Stimulated activated CD8-positive, alpha-beta memory T cell treated with anti-CD3 and anti-CD28 coated beads, Interleukin-4, amount 100 ng/mL, for 24 hours (primary cell): ENCODE results near the gene RPP21.

Experiments used
- DNase-seq: peaks from one replicate; pipeline ENCODE4 v3.0.0-alpha.2; 2020; ENCODE audit warnings: low read depth

Gene RPP21

DNA sequence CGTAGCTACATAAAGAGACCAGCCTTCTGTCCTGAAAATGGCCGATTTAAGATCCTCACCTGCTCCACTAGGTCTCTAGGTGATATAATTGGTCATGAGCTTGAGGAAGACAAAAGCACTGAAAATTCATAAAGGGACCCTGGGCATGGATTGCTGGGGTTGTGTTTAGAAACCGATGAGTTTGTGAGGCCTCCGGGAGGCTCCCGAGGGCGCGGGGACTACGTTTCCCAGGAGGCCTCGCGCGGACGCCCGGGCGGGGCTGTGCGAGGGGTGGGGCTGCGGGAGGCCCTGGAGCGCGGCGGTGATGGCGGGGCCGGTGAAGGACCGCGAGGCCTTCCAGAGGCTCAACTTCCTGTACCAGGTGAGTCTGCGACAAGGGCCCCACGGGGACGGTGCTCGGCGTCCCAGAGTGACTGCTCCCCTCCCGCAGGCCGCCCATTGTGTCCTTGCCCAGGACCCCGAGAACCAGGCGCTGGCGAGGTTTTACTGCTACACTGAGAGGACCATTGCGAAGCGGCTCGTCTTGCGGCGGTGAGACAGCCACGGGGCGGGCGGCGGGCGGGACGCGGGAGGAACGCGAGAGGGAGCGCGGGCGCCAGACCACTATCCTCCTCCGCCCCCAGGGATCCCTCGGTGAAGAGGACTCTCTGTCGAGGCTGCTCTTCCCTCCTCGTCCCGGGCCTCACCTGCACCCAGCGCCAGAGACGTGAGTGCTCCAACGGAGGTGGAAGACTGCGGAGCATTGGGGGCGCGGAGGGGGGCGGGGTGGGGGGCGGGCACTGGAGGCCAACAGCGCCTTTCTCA is at the start of gene RPP21:
Gene RPP21, plus strand, starts transcription at position 289 of the 804 bp plus-strand sequence. Its CDS starts 16 bp downstream, at position 305.
- DNase-seq, result peak; percentile 80

- no peak for DNase-seq
Observed at GRCh38 chr6:30295837-30296236, 49.1 kb upstream of the RPP21 start.

GRCh38 chr6:30304002-30304401 is 41.0 kb upstream of the RPP21 start:
- no peak for DNase-seq

DNA sequence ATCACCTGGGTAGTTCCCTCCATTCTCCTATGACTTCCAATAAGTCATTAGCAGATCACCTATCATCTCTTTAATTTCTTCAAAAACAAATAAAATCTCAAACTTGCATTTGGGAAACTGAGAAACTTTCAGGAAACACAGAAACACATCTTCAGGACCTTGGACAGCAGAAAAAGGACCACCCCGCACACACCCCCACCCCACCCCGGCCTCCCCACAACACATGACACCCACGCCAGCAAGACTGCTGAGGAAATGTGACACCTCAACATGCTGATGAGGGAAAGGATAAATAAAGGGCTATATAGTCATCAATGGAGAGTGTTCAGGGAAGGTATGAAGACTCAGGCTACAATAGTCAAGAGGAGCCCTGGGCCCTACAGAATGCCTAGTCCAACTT is 33.9 kb upstream of the RPP21 start:
- DNase-seq, result no peak

DNA sequence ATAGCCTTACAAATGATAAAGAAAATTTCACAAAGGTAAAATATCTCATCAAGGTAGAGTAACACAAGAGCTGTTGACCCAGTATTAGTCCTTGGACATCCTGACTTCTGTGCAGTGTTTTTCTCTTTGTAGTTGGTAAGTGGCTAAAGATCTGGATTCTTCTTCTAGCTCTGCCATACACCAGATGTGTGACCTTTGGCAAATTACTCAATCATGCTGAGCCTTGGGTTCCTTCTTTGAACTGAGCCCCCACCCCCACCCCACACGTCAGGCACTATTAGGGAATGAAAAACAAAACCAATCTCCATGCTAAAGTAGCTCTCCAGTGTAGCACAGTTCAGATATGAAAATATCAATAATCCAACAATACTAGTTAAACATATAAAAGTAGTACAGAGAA is 33.3 kb upstream of the RPP21 start:
- DNase-seq, result no peak

- DNase-seq, result no peak
Observed at GRCh38 chr6:30312266-30312665, 32.7 kb upstream of the RPP21 start.

DNA sequence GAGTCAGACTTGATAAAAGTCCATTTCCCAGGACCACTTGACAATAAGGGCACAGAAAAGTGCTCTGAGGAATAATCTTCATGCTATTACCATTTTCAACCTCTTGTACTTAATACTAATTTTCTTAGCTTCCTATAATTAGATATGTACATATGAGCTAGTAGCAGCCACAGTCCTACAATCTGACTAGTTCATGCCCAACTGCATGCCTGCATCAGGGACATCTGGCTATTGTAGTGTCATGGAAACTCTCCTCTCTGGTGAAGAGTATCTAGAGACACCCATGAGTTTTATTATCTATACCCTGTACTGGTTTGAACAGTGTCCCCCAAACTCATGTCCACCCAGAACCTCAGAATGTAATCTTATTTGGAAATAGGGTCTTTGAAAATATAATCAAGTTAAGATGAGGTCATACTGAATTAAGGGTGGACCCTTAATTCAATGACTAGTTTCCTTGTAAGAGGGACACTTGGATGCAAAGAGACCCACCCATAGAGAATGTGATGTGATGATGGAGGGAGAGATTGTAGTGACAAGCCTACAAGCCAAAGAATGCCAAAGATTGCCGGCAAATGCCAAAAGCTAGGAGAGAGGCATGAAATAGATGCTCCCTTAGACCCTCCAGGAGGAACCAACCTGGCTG is 32.2 kb upstream of the RPP21 start:
- DNase-seq, result no peak

GRCh38 chr6:30315156-30315555 is 29.8 kb upstream of the RPP21 start:
- DNase-seq, result no peak

DNA sequence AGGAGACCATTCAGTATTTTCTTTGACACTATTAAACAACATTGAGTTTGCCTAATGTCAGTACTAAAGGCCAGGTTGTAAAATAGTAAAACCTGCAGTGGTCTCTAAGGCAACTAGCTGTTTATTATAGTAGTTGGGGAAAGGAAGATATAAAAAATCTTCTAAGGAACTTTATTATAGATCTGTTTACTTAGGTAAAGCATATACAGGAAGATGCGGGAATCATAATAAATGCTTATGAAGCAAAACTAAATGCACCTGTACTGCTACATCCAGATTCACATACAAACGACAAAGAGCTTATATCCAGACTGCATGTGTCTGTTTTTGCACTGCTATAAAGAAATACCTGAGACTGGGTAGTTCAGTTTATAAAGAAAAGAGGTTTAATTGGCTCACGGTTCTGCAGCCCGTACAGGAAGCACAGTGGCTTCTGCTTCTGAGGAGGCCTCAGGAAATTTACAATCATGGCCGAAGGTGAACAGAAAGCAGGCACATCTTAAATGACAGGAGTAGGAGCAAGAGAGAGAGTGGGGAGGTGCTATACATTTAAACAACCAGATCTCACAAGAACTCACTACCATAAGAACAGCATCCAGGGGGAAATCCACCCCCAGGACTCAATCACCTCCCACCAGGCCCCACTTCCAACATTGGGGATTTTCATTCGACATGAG is 26.9 kb upstream of the RPP21 start:
- DNase-seq, result no peak

DNA sequence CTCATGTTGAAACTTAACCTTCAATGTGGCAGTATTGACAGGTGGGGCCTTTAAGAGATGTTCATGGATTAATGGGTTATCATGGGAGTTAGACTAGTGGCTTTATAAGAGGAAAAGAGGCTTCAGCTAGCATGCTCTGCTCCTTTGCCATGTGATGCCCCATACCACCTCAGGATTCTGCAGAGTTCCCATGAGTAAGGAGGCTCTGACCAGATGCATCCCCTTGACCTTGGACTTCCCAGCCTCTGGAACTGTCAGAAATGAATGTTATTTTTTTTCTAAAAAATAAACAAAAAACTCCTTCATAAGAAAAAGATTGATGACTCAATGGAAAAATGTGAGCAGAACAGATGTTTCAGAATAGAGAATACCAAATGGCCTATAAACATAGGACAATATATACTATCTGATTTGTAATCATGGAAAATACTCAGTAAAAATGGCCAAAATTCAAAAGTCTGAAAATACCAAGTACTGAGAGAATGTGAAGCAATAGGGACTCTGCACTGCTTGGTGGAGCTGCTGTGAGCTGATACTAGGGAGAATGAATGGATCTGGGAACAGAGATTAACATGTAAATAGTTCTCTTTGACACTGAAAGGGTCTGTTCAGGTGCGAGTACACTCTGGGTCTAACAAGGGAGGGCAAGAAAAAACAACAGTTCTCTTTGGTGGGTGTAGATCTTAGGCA is 25.7 kb upstream of the RPP21 start:
- DNase-seq, result no peak

DNA sequence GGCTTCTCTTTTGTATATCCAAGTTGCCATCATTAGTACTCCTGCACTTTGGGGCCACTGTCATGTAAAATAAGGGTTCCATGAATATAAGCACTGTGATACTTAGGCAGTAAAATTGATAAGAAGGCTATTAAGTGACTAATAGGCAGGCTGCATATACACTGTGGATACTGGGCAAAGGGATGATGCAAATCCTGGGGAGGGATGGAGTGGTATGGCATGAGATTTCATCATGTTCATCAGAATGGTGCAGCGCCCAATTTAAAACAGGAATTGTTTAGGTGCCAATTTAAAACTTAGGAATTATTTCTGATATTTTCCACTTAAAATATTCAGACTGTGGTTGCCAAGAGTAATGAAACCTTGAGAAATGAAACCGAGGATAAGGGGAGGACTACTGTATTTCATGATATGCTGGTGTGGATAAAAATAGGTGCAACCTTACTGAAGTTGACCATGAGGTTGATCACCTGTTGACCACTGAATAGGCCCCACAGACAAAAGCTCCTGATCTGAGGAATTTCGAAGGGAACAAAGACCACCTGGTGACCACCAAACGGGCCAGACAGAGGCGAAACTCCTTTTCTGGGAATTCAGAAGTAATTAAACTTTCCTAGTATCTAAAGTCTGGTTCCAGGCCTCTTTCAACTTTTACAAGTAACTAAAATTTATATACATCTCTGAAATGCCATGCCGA is 23.1 kb upstream of the RPP21 start:
- no peak for DNase-seq

- DNase-seq, result no peak
Observed at GRCh38 chr6:30322527-30323501, 22.1 kb upstream of the RPP21 start.

DNA sequence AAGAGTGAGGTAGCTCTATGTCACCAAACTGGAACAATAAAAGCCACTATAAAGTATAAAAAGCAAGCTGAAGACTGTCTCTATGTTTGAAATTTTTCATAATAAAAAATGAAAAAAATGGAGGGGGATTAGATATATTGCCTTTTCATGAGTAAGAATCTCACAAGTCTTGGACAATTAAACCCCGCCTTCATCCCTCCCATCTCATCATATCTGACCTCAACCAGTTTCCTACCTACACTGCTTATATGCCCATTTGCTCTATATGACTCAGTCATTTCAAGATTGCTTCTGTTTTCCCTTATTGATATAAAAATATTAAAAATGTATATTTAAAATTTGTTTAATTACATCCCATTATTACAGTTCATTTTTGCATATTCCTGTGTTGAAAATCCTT is 21.1 kb upstream of the RPP21 start:
- DNase-seq, result no peak

GRCh38 chr6:30325150-30325872 is 19.6 kb upstream of the RPP21 start:
- peak; percentile 78 for DNase-seq

DNA sequence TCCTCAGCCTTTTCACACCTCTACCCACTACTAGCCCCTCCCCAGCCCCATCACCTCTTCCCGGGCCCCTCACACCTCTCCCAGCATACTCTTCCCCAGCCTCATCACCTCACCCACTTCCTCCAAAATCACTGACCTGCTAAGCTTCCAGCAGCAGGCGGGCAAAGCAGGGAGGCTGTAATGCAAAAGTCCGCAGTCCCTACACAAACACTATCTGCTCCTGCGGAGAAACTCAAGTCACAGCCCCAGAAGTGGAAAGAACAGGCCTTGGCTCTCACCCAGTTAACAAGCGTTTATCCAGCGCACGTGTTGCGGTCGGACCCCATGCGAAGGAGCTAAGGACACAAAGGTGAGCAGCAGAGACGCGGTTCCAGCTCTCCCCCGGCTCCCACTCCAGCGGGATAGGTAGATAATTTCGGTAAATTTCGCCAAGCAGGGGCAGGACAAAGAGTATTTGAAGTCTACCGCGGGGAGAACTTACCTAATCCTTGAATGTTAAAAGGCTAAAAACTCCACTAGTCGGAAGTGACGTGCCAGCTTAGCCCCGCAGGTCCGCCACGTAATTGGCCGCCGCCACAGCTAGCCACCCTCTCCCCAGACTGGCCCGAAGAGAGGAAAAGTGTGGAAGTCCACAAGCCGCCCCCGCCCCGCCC is 19.0 kb upstream of the RPP21 start:
- peak; percentile 56 for DNase-seq

DNA sequence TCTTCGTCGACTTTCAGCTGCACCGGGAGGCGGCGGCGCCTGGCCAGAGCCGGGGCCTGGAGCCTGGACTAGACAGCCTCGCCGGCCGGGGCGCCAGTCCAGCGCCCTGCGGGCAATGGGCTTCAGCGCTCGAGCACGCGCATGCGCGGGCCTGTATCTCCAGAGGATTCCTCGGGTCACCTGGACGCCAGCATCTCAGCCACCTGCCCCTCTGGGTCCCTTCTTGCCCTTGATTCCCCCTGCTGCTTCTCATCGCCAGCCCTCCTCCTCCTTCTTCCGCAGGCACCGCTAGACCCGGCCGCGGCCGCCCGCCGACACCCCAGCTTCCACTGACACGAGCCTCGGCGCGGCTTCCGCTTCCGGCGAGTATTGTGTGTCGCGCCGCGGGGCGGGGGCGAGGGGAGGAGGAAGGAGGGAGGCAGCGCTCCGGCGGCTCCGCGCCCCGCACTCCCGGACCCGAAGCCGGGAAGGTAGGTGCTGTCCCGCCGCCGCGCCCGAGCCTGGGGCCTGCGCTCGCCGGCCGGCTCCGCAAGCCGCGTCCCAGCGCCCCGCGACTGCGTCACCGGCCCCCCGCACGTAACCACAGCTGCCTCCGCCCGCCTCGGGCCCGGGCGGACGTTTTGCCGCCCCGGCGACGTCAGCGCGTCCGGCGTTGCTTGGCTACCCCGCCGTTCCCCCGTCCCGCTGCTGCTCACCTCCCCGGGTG is 18.3 kb upstream of the RPP21 start, which contains the start of gene TRIM39:
Gene TRIM39, plus strand, starts transcription at position 402 of the 706 bp plus-strand sequence. CDS start 2,391 bp downstream, outside the sequence.
- peak; percentile 80 for DNase-seq

GRCh38 chr6:30327232-30327746 is 17.7 kb upstream of the RPP21 start:
- no peak for DNase-seq

- no peak for DNase-seq
Observed at GRCh38 chr6:30328397-30328796, 16.6 kb upstream of the RPP21 start.
